ENCODE results near the gene POC1A. TPM values are rescaled to one million over a fixed set of nuclear protein-coding genes. Genes with fewer than 3 reads are reported as not detected.

Gene POC1A
- total RNA-seq, 1 experiment from 2014 or later: 9.8 TPM

DNA sequence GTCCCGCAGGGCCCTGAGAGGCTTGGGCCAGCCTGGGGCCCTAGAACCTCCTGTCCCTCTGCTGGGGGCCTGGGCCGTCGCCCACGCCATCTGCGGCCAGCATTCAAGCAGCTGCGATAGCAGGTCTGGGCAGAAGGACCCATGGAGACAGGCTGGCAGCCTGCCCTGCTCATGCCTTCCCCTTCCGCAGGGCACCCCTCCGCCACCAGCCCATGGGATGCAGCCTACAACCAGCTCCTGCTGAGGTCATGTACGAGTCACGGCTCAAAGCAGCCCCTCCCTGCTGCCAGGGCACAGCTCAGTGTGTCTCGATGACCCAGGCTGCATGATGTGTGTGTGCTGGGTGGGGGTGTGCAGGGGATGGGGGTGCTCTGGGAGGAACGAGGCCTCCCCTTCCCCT is 125.7 kb downstream of the POC1A start:
- BruUV-seq (replicated peaks): no TSS peak
- Mint-ChIP-seq H3K36me3 (ENCODE audit: insufficient read depth, unreplicated experiment) (no peaks in the 10 kb centered on the region), H3K27ac (ENCODE audit: low read depth, unreplicated experiment) (no peak overlapping the region), H3K27me3 (ENCODE audit: insufficient read depth, unreplicated experiment) (no peaks in the 10 kb centered on the region), H3K4me3 (ENCODE audit: unreplicated experiment) (no peak overlapping the region), H3K9me3 (ENCODE audit: unreplicated experiment) (no peaks in the 10 kb centered on the region), H3K4me1 (ENCODE audit: insufficient read depth, unreplicated experiment) (peaks cover 21% of the 10 kb centered on the region)
- no peak for DNase-seq (ENCODE audit: unreplicated experiment)
- CTCF ChIA-PET: interaction anchor here (0.5 to 1.6 kb wide), 3 partner anchors 25 to 90 kb away, joined by 7 to 12 read pairs (median 8); no protein-coding TSS in a partner anchor
- TF ChIP-seq, protein P1, sequence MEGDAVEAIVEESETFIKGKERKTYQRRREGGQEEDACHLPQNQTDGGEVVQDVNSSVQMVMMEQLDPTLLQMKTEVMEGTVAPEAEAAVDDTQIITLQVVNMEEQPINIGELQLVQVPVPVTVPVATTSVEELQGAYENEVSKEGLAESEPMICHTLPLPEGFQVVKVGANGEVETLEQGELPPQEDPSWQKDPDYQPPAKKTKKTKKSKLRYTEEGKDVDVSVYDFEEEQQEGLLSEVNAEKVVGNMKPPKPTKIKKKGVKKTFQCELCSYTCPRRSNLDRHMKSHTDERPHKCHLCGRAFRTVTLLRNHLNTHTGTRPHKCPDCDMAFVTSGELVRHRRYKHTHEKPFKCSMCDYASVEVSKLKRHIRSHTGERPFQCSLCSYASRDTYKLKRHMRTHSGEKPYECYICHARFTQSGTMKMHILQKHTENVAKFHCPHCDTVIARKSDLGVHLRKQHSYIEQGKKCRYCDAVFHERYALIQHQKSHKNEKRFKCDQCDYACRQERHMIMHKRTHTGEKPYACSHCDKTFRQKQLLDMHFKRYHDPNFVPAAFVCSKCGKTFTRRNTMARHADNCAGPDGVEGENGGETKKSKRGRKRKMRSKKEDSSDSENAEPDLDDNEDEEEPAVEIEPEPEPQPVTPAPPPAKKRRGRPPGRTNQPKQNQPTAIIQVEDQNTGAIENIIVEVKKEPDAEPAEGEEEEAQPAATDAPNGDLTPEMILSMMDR (IDR thresholded peaks at IDR 0.05; ENCODE audit: unreplicated experiment): no peak
- intact Hi-C loops (cut with micrococcal nuclease): no loop called here
- POLR2A ChIA-PET: interaction anchor here (1.2 kb wide), 1 partner anchor 33 kb away, joined by 3 read pairs; the partner anchor contains the start of gene RPL29

DNA sequence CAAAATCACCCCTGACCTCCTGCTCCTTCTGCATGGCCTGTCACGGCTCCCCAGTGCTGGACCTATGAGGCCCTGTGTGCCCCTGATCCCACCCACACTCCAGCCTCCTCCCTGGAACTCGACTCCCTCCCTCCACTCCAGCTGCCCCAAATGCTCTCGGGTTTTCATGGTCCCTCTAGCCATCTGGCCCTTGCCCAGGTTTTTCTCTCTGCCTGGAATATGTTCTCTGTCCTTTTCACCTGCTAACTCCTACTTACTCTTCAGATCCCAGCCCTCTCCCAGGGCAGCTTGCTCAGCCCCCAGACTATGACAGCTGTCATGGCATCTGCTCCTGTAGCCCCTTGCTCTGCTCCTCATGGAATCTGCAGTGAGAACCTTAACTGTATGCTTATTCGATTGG is 128.2 kb downstream of the POC1A start:
- no peaks in the 10 kb centered on the region for H3K36me3 Mint-ChIP-seq (ENCODE audit: insufficient read depth, unreplicated experiment)
- no peak overlapping the region for H3K4me3 Mint-ChIP-seq (ENCODE audit: unreplicated experiment)
- H3K4me1 Mint-ChIP-seq (ENCODE audit: insufficient read depth, unreplicated experiment): peaks cover 18% of the 10 kb centered on the region
- H3K27ac Mint-ChIP-seq (ENCODE audit: low read depth, unreplicated experiment): no peak overlapping the region
- no peaks in the 10 kb centered on the region for H3K27me3 Mint-ChIP-seq (ENCODE audit: insufficient read depth, unreplicated experiment)
- BruUV-seq (replicated peaks): no TSS peak
- no peaks in the 10 kb centered on the region for H3K9me3 Mint-ChIP-seq (ENCODE audit: unreplicated experiment)
- CTCF ChIA-PET: interaction anchor here (1.2 to 1.7 kb wide), 2 partner anchors 24 to 119 kb away, joined by 5 to 6 read pairs; no protein-coding TSS in a partner anchor
- TF ChIP-seq, protein P1 (IDR thresholded peaks at IDR 0.05; ENCODE audit: unreplicated experiment): no peak
- no peak for DNase-seq (ENCODE audit: unreplicated experiment)
- POLR2A ChIA-PET: no interaction called here
- intact Hi-C loops (cut with micrococcal nuclease): no loop called here

GRCh38 chr3:52025453-52025852 is 128.8 kb downstream of the POC1A start:
- POLR2A ChIA-PET: no interaction called here
- TF ChIP-seq, protein P1 (IDR thresholded peaks at IDR 0.05; ENCODE audit: unreplicated experiment): no peak
- BruUV-seq (replicated peaks): no TSS peak
- H3K4me3 Mint-ChIP-seq (ENCODE audit: unreplicated experiment): no peak overlapping the region
- intact Hi-C loops (cut with micrococcal nuclease): no loop called here
- no peaks in the 10 kb centered on the region for H3K27me3 Mint-ChIP-seq (ENCODE audit: insufficient read depth, unreplicated experiment)
- peaks cover 13% of the 10 kb centered on the region for H3K4me1 Mint-ChIP-seq (ENCODE audit: insufficient read depth, unreplicated experiment)
- H3K9me3 Mint-ChIP-seq (ENCODE audit: unreplicated experiment): no peaks in the 10 kb centered on the region
- H3K27ac Mint-ChIP-seq (ENCODE audit: low read depth, unreplicated experiment): no peak overlapping the region
- CTCF ChIA-PET: interaction anchor here (1.1 to 1.7 kb wide), 3 partner anchors 13 to 120 kb away, joined by 5 to 6 read pairs (median 6); no protein-coding TSS in a partner anchor
- no peak for DNase-seq (ENCODE audit: unreplicated experiment)
- H3K36me3 Mint-ChIP-seq (ENCODE audit: insufficient read depth, unreplicated experiment): no peaks in the 10 kb centered on the region

Other genes with a start within 250 kb of the POC1A start
- 60.8 and 80.2 TPM in 2 replicates for gene RRP9, start 212.5 kb downstream of the POC1A start, total RNA-seq (2022)
- 19.4 and 25.5 TPM in 2 replicates for gene PARP3, start 212.1 kb downstream of the POC1A start, total RNA-seq (2022)
- not detected in 2 replicates for gene GPR62, start 199.0 kb downstream of the POC1A start, total RNA-seq (2022)
- 26.4 TPM in 2 replicates for gene PCBP4, start 187.0 kb downstream of the POC1A start, total RNA-seq (2022)
- gene ABHD14B, start 180.4 kb downstream of the POC1A start, total RNA-seq (2022): 48.9 and 49.8 TPM in 2 replicates
- 4.0 and 8.1 TPM in 2 replicates for gene ABHD14A, start 179.4 kb downstream of the POC1A start, total RNA-seq (2022)
- gene ACY1, start 170.9 kb downstream of the POC1A start, total RNA-seq (2022): 109 and 164 TPM in 2 replicates
- 1,551 and 1,602 TPM in 2 replicates for gene RPL29, start 158.5 kb downstream of the POC1A start, total RNA-seq (2022)
- 67.4 and 69.1 TPM in 2 replicates for gene DUSP7, start 97.9 kb downstream of the POC1A start, total RNA-seq (2022)
- 29.2 and 35.7 TPM in 2 replicates for gene ALAS1, start 43.7 kb upstream of the POC1A start, total RNA-seq (2022)
- gene TLR9, start 71.2 kb upstream of the POC1A start, total RNA-seq (2022): not detected in 2 replicates
- gene TWF2, start 84.7 kb upstream of the POC1A start, total RNA-seq (2022): 30.5 and 47.0 TPM in 2 replicates
- 10.4 and 14.0 TPM in 2 replicates for gene PPM1M, start 91.3 kb upstream of the POC1A start, total RNA-seq (2022)
- 60.7 and 62.5 TPM in 2 replicates for gene WDR82, start 124.2 kb upstream of the POC1A start, total RNA-seq (2022)
- 17.6 and 20.5 TPM in 2 replicates for gene GLYCTK, start 133.4 kb upstream of the POC1A start, total RNA-seq (2022)
- gene DNAH1, start 161.9 kb upstream of the POC1A start, total RNA-seq (2022): 3.0 and 7.6 TPM in 2 replicates

Measured in MCF 10A (cell line).